HAP-1 (cell line): ENCODE data around the gene SLC9C1.

Source experiments
- DNase-seq, 2 experiments: peaks; one replicate each; pipeline ENCODE4 v3.0.0-alpha.2; 2016 to 2020; ENCODE audit warnings: low spot score in 2 of 2
- H3K27me3 ChIP-seq: fragments of 250-450 bp; sonication (Bioruptor Pico); 2 replicates; pipeline ENCODE4 v1.5.1; 2020; ENCODE audit warnings: low read depth, mild to moderate bottlenecking, moderate library complexity
- H3K36me3 ChIP-seq: fragments of 250-450 bp; sonication (Bioruptor Pico); replicated peaks from 2 replicates; pipeline ENCODE4 v1.5.1; 2020; ENCODE audit warnings: mild to moderate bottlenecking
- H3K4me1 ChIP-seq: fragments of 250-450 bp; sonication (Bioruptor Pico); 2 replicates; pipeline ENCODE4 v1.5.1; 2020; ENCODE audit warnings: mild to moderate bottlenecking
- H3K4me3 ChIP-seq: fragments of 250-450 bp; sonication (Bioruptor Pico); 2 replicates; pipeline ENCODE4 v1.5.1; 2020; ENCODE audit warnings: mild to moderate bottlenecking, moderate library complexity
- H3K9me3 ChIP-seq: fragments of 250-450 bp; sonication (Bioruptor Pico); 2 replicates; pipeline ENCODE4 v1.5.1; 2020; ENCODE audit warnings: mild to moderate bottlenecking, moderate library complexity
- in situ Hi-C: fragments of 300-500 bp; cut with MboI; formaldehyde crosslinking; loops from 3 replicates; pipeline ENCODE4 v1.14.3; 2020; ENCODE audit warnings: low sequenced_read_pairs, inconsistent platforms, mixed read lengths

The SLC9C1 gene

GRCh38 chr3:112321867-112322652 is 28.0 kb upstream of the SLC9C1 start:
- Histone ChIP-seq H3K27me3 (no peaks in the 10 kb centered on the region; the same call in 1 of the 2 replicates), H3K36me3 (no peaks in the 10 kb centered on the region), H3K9me3 (no peaks in the 10 kb centered on the region), H3K4me3 (no peak overlapping the region), H3K4me1 (no peaks in the 10 kb centered on the region)
- in situ Hi-C loops = no loop called here
- no peak for DNase-seq

GRCh38 chr3:112320691-112321090 is 26.7 kb upstream of the SLC9C1 start:
- Histone ChIP-seq H3K9me3 (no peaks in the 10 kb centered on the region), H3K36me3 (no peaks in the 10 kb centered on the region), H3K4me1 (no peaks in the 10 kb centered on the region), H3K27me3 (no peaks in the 10 kb centered on the region), H3K4me3 (no peak overlapping the region)
- in situ Hi-C loops = no loop called here
- DNase-seq = no peak

- H3K4me3 ChIP-seq = no peak overlapping the region
- no peaks in the 10 kb centered on the region for H3K27me3 ChIP-seq
- no peaks in the 10 kb centered on the region for H3K36me3 ChIP-seq
- no peak for DNase-seq
- 0 out of 2 replicates have a peak, but pooled peaks cover 2% of the 10 kb centered on the region for H3K4me1 ChIP-seq
- H3K9me3 ChIP-seq = no peaks in the 10 kb centered on the region
- in situ Hi-C loops = no loop called here
These were observed 25.7 kb upstream of the SLC9C1 start for GRCh38 chr3:112319516-112320276.

DNA sequence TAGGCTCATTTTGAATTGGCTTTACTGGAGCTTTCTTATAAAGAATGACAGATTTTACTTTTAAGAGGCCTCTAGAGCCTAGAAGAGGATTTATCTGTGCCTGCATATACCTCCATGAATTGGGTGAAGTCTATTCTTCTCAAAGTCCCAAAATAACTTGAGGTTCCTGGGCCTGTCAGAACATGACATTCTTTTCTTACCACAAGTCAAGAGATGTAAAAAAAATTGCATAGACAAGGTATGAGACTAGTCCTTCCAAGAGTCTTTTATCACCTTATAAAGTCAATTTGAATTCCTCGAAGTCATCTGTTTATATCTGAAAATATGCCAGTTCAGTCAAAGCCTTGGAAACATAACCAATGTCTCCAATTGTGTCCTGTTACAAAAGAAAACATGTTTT is 21.8 kb upstream of the SLC9C1 start:
- no peaks in the 10 kb centered on the region for H3K27me3 ChIP-seq
- H3K4me1 ChIP-seq = 0 out of 2 replicates have a peak, but pooled peaks cover 3% of the 10 kb centered on the region
- H3K9me3 ChIP-seq = no peaks in the 10 kb centered on the region
- H3K36me3 ChIP-seq = no peaks in the 10 kb centered on the region
- in situ Hi-C loops = no loop called here
- H3K4me3 ChIP-seq = no peak overlapping the region
- DNase-seq = no peak

DNA sequence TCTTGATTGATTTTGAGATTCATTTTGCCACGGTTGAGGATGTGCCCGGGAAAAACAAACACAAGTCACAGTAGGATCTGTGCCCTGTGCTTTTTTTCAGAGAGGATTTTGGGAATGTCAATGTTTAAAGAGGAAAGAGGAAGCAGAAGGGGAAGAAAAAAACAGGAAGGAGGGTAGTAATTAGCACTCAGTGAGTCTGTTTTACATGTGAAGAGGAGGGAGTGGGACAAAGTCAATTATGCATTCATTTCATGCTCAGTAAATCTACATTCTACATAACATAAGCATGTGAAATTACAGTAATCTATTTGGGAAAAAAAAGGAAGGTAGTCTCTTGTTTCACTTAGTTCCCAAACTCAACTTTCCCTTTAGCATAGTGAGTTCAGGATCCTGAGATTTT is 20.6 kb upstream of the SLC9C1 start:
- Histone ChIP-seq H3K4me1 (0 out of 2 replicates have a peak, but pooled peaks cover 3% of the 10 kb centered on the region), H3K27me3 (no peaks in the 10 kb centered on the region), H3K4me3 (no peak overlapping the region), H3K9me3 (no peaks in the 10 kb centered on the region), H3K36me3 (no peaks in the 10 kb centered on the region)
- no peak for DNase-seq
- in situ Hi-C loops = no loop called here

- H3K27me3 ChIP-seq = no peaks in the 10 kb centered on the region
- no peaks in the 10 kb centered on the region for H3K36me3 ChIP-seq
- in situ Hi-C loops = no loop called here
- peaks cover 14% of the 10 kb centered on the region for H3K4me1 ChIP-seq
- no peaks in the 10 kb centered on the region for H3K9me3 ChIP-seq
- peak; percentile 41 to 56 for DNase-seq
- H3K4me3 ChIP-seq = no peak overlapping the region
These were observed 14.3 kb upstream of the SLC9C1 start for GRCh38 chr3:112308151-112308911.

- H3K9me3 ChIP-seq = no peaks in the 10 kb centered on the region
- in situ Hi-C loops = no loop called here
- peaks cover 21% of the 10 kb centered on the region for H3K4me1 ChIP-seq
- DNase-seq = no peak
- no peaks in the 10 kb centered on the region for H3K27me3 ChIP-seq
- H3K4me3 ChIP-seq = no peak overlapping the region
- H3K36me3 ChIP-seq = no peaks in the 10 kb centered on the region
These were observed 13.5 kb upstream of the SLC9C1 start for GRCh38 chr3:112307557-112307956.

GRCh38 chr3:112306825-112307224 is 12.8 kb upstream of the SLC9C1 start:
- in situ Hi-C loops = no loop called here
- no peak for DNase-seq
- peaks cover 22% of the 10 kb centered on the region for H3K4me1 ChIP-seq
- no peaks in the 10 kb centered on the region for H3K36me3 ChIP-seq
- H3K4me3 ChIP-seq = no peak overlapping the region
- H3K9me3 ChIP-seq = 0 out of 2 replicates have a peak, but pooled peaks cover 3% of the 10 kb centered on the region
- H3K27me3 ChIP-seq = no peaks in the 10 kb centered on the region

GRCh38 chr3:112304611-112305010 is 10.6 kb upstream of the SLC9C1 start:
- no peaks in the 10 kb centered on the region for H3K36me3 ChIP-seq
- H3K9me3 ChIP-seq = 0 out of 2 replicates have a peak, but pooled peaks cover 3% of the 10 kb centered on the region
- DNase-seq = peak; percentile 21 to 25
- in situ Hi-C loops = no loop called here
- peaks cover 22% of the 10 kb centered on the region for H3K4me1 ChIP-seq
- H3K4me3 ChIP-seq = no peak overlapping the region
- no peaks in the 10 kb centered on the region for H3K27me3 ChIP-seq

- in situ Hi-C loops = no loop called here
These were observed 9.8 kb upstream of the SLC9C1 start for GRCh38 chr3:112303764-112304325.

GRCh38 chr3:112302881-112303763 is 9.1 kb upstream of the SLC9C1 start:
- Histone ChIP-seq H3K27me3 (no peaks in the 10 kb centered on the region), H3K4me1 (peaks cover 25% of the 10 kb centered on the region), H3K36me3 (no peaks in the 10 kb centered on the region), H3K9me3 (0 out of 2 replicates have a peak, but pooled peaks cover 3% of the 10 kb centered on the region), H3K4me3 (peak overlapping the region; percentile 17)
- peak; percentile 68 to 93 for DNase-seq
- in situ Hi-C loops = no loop called here

More at GRCh38 chr3:112303764-112304325, 9.8 kb upstream of the SLC9C1 start:
- H3K4me1 ChIP-seq = peaks cover 22% of the 10 kb centered on the region
- peak overlapping the region; percentile 17 for H3K4me3 ChIP-seq
- 0 out of 2 replicates have a peak, but pooled peaks cover 3% of the 10 kb centered on the region for H3K9me3 ChIP-seq
- peak; percentile 38 to 50 for DNase-seq
- H3K36me3 ChIP-seq = no peaks in the 10 kb centered on the region
- H3K27me3 ChIP-seq = no peaks in the 10 kb centered on the region

GRCh38 chr3:112302150-112302830 is 8.3 kb upstream of the SLC9C1 start:
- in situ Hi-C loops = no loop called here
- H3K4me3 ChIP-seq = no peak overlapping the region

More at GRCh38 chr3:112302150-112302830, 8.3 kb upstream of the SLC9C1 start:
- H3K36me3 ChIP-seq = no peaks in the 10 kb centered on the region
- H3K4me1 ChIP-seq = peaks cover 33% of the 10 kb centered on the region
- no peaks in the 10 kb centered on the region for H3K27me3 ChIP-seq
- 0 out of 2 replicates have a peak, but pooled peaks cover 3% of the 10 kb centered on the region for H3K9me3 ChIP-seq
- peak; percentile 23 to 58 for DNase-seq
